PC-3 (cell line): Measurements from ENCODE around the gene PLEKHM2. TPM values are rescaled to one million over a fixed set of nuclear protein-coding genes. Genes with fewer than 3 reads are reported as not detected.

Source experiments
- ATAC-seq: fragments of 200-7000 bp; cut with Tn5 transposase; 2 replicates; pipeline ENCODE4 v1.9.1; 2020; ENCODE audit warnings: mild to moderate bottlenecking, moderate library complexity
- BruUV-seq: library from RNA; stranded (reverse); fragments of 400-500 nt; replicated peaks from 2 replicates; lab custom pipeline; 2021; lab: Mats Ljungman, UMichigan
- CTCF ChIA-PET: fragments of 300-600 bp; sonication (Branson Sonifier 250); formaldehyde crosslinking; loops from one replicate; lab custom pipeline; 2022; ENCODE audit warnings: antibody characterized with exemption; lab: Charles Lee
- POLR2A ChIA-PET: fragments of 300-600 bp; sonication (Branson Sonifier 250); formaldehyde crosslinking; loops from one replicate; lab custom pipeline; 2022; ENCODE audit warnings: antibody characterized with exemption; ENCODE audit not compliant: unreplicated experiment; lab: Charles Lee
- DNase-seq: peaks from one replicate; pipeline ENCODE4 v3.0.0-alpha.2; 2015
- H2AFZ ChIP-seq: fragments of 300-600 bp; sonication (generic); 2 replicates; pipeline ENCODE4 v1.6.0; 2016; ENCODE audit warnings: antibody characterized with exemption, low read length
- H3F3A ChIP-seq: fragments of 300-600 bp; sonication (generic); one replicate; pipeline ENCODE4 v1.6.0; 2017; ENCODE audit warnings: antibody characterized with exemption, low read length, control low read depth, mild to moderate bottlenecking; ENCODE audit not compliant: unreplicated experiment
- H3K27ac ChIP-seq: fragments of 300-600 bp; sonication (generic); 2 replicates; pipeline ENCODE4 v1.5.1; 2016; ENCODE audit warnings: mild to moderate bottlenecking, low read length
- H3K27me3 ChIP-seq: fragments of 300-600 bp; sonication (generic); 2 replicates; pipeline ENCODE4 v1.6.1; 2016; ENCODE audit warnings: low read length, mixed read lengths
- H3K36me3 ChIP-seq: fragments of 300-600 bp; sonication (generic); 2 replicates; pipeline ENCODE4 v1.6.1; 2016; ENCODE audit warnings: low read depth, mixed run types, low read length, mixed read lengths
- H3K4me1 ChIP-seq: fragments of 300-600 bp; sonication (generic); 2 replicates; pipeline ENCODE4 v1.5.1; 2016; ENCODE audit warnings: low read length; ENCODE audit not compliant: insufficient read depth
- H3K4me2 ChIP-seq: fragments of 300-600 bp; sonication (generic); 2 replicates; pipeline ENCODE4 v1.6.0; 2016; ENCODE audit warnings: low read length
- H3K4me3 ChIP-seq: fragments of 300-600 bp; sonication (generic); 2 replicates; pipeline ENCODE4 v1.5.1; 2016; ENCODE audit warnings: mild to moderate bottlenecking, low read length, mixed read lengths
- H3K79me2 ChIP-seq: fragments of 300-600 bp; sonication (generic); 2 replicates; pipeline ENCODE4 v1.6.1; 2017; ENCODE audit warnings: low read length, mixed read lengths
- H3K9ac ChIP-seq: fragments of 300-600 bp; sonication (generic); 2 replicates; pipeline ENCODE4 v1.6.0; 2016; ENCODE audit warnings: mild to moderate bottlenecking, low read length
- H3K9me2 ChIP-seq: fragments of 300-600 bp; sonication (generic); replicated peaks from 2 replicates; pipeline ENCODE4 v1.6.1; 2016; ENCODE audit warnings: mixed run types, low read length, mixed read lengths
- H3K9me3 ChIP-seq: fragments of 300-600 bp; sonication (generic); 2 replicates; pipeline ENCODE4 v1.6.1; 2016; ENCODE audit warnings: low read length, mixed read lengths
- H4K20me1 ChIP-seq: fragments of 300-600 bp; sonication (generic); 2 replicates; pipeline ENCODE4 v1.6.1; 2016; ENCODE audit warnings: low read length, mixed read lengths
- CTCF ChIP-seq: fragments of 300-600 bp; sonication (generic); conservative IDR thresholded peaks from 2 replicates; pipeline ENCODE4 v1.5.1; 2017; ENCODE audit warnings: antibody characterized with exemption, low read depth, mild to moderate bottlenecking, low read length
- EZH2 ChIP-seq: fragments of 300-600 bp; sonication (generic); IDR thresholded peaks from one replicate; pipeline ENCODE4 v1.6.1; 2017; ENCODE audit warnings: antibody characterized with exemption, mild to moderate bottlenecking, low read length; ENCODE audit not compliant: unreplicated experiment
- EZH2phosphoT487 ChIP-seq: fragments of 300-600 bp; sonication (generic); IDR thresholded peaks from 2 replicates; pipeline ENCODE4 v1.6.1; 2018; ENCODE audit warnings: mild to moderate bottlenecking, antibody characterized with exemption, low read length, borderline replicate concordance
- intact Hi-C: fragments of 100-400 bp; cut with micrococcal nuclease; formaldehyde crosslinking; loops from 2 replicates; pipeline ENCODE4 v1.9.0; 2023
- total RNA-seq: library from RNA; depleted of rRNA; stranded (reverse); fragments of >200 nt; gene quantifications from 2 replicates; pipeline ENCODE4 v1.2.3, GENCODE V29; 2014

Gene PLEKHM2
- total RNA-seq, 1 experiment from 2014 or later, result 31.3 TPM

- no peak overlapping the region for H3K4me2 ChIP-seq
- H3K36me3 ChIP-seq, result no peaks in the 10 kb centered on the region
- CTCF ChIA-PET, result no interaction called here
- no peak for TF ChIP-seq EZH2
- TF ChIP-seq CTCF, result no peak
- no peak for TF ChIP-seq EZH2phosphoT487
- H2AFZ ChIP-seq, result no peak overlapping the region
- H3K4me3 ChIP-seq, result no peak overlapping the region
- BruUV-seq, result no TSS peak
- no peaks in the 10 kb centered on the region for H3F3A ChIP-seq
- POLR2A ChIA-PET, result no interaction called here
- no peak overlapping the region for H3K9ac ChIP-seq
- H4K20me1 ChIP-seq, result no peaks in the 10 kb centered on the region
- no peaks in the 10 kb centered on the region for H3K27me3 ChIP-seq
- no peak for ATAC-seq
- H3K27ac ChIP-seq, result no peak overlapping the region
- intact Hi-C loops, result no loop called here
- H3K9me3 ChIP-seq, result no peaks in the 10 kb centered on the region
- DNase-seq, result no peak
- no peaks in the 10 kb centered on the region for H3K9me2 ChIP-seq
- H3K4me1 ChIP-seq, result peaks cover 19% of the 10 kb centered on the region
- no peaks in the 10 kb centered on the region for H3K79me2 ChIP-seq
These were observed 67.6 kb downstream of the PLEKHM2 start for GRCh38 chr1:15751717-15752116.

- Histone ChIP-seq H3K27me3 (no peaks in the 10 kb centered on the region), H3K27ac (no peak overlapping the region), H3F3A (no peaks in the 10 kb centered on the region), H3K4me2 (no peak overlapping the region), H2AFZ (no peak overlapping the region), H3K36me3 (no peaks in the 10 kb centered on the region), H3K9me3 (no peaks in the 10 kb centered on the region), H3K79me2 (no peaks in the 10 kb centered on the region), H3K4me1 (peaks cover 32% of the 10 kb centered on the region), H3K9ac (no peak overlapping the region), H4K20me1 (no peaks in the 10 kb centered on the region), H3K9me2 (no peaks in the 10 kb centered on the region), H3K4me3 (no peak overlapping the region)
- intact Hi-C loops, result no loop called here
- no peak for DNase-seq
- POLR2A ChIA-PET, result no interaction called here
- TF ChIP-seq CTCF, result no peak
- TF ChIP-seq EZH2phosphoT487, result no peak
- no peak for TF ChIP-seq EZH2
- BruUV-seq, result no TSS peak
- CTCF ChIA-PET, result no interaction called here
- no peak for ATAC-seq
These were observed 69.7 kb downstream of the PLEKHM2 start for GRCh38 chr1:15753776-15754175.

- Histone ChIP-seq H3K36me3 (no peaks in the 10 kb centered on the region), H3K79me2 (peaks cover 13% of the 10 kb centered on the region), H4K20me1 (no peaks in the 10 kb centered on the region), H2AFZ (no peak overlapping the region), H3K4me1 (peaks cover 27% of the 10 kb centered on the region), H3K27ac (no peak overlapping the region), H3F3A (no peaks in the 10 kb centered on the region), H3K9ac (no peak overlapping the region), H3K4me3 (no peak overlapping the region), H3K27me3 (no peaks in the 10 kb centered on the region), H3K4me2 (no peak overlapping the region), H3K9me3 (no peaks in the 10 kb centered on the region), H3K9me2 (no peaks in the 10 kb centered on the region)
- no peak for TF ChIP-seq EZH2phosphoT487
- TF ChIP-seq EZH2, result no peak
- no peak for TF ChIP-seq CTCF
- POLR2A ChIA-PET, result no interaction called here
- CTCF ChIA-PET, result no interaction called here
- DNase-seq (no peak), ATAC-seq (no peak)
- no TSS peak for BruUV-seq
- intact Hi-C loops, result no loop called here
These were observed 71.0 kb downstream of the PLEKHM2 start for GRCh38 chr1:15755021-15755645.
